Calu3 (cell line): ENCODE measurements around the gene IAPP. TPM values are rescaled to one million over a fixed set of nuclear protein-coding genes. Genes with fewer than 3 reads are reported as not detected.

ENCODE experiments used
- BruUV-seq: library from RNA; stranded (reverse); fragments of 400-500 nt; replicated peaks from 2 replicates; lab custom pipeline; 2021; lab: Mats Ljungman, UMichigan
- CTCF ChIA-PET: fragments of 300-600 bp; sonication (Branson Sonifier 250); formaldehyde crosslinking; loops from one replicate; lab custom pipeline; 2022; ENCODE audit warnings: antibody characterized with exemption; lab: Charles Lee
- DNase-seq: peaks from one replicate; pipeline ENCODE4 v3.0.0; 2022
- H3K27ac Mint-ChIP-seq: one replicate; pipeline ENCODE4 v1.8.0; 2022; ENCODE audit warnings: mixed read lengths; ENCODE audit not compliant: unreplicated experiment
- H3K27me3 Mint-ChIP-seq: one replicate; pipeline ENCODE4 v1.8.0; 2022; ENCODE audit warnings: mixed read lengths; ENCODE audit not compliant: unreplicated experiment
- H3K36me3 Mint-ChIP-seq: one replicate; pipeline ENCODE4 v1.8.0; 2022; ENCODE audit warnings: mild to moderate bottlenecking, moderate library complexity, mixed read lengths; ENCODE audit not compliant: insufficient read depth, unreplicated experiment
- H3K4me1 Mint-ChIP-seq: one replicate; pipeline ENCODE4 v1.8.0; 2022; ENCODE audit warnings: mild to moderate bottlenecking, low read depth, mixed read lengths; ENCODE audit not compliant: unreplicated experiment
- H3K4me3 Mint-ChIP-seq: one replicate; pipeline ENCODE4 v1.8.0; 2022; ENCODE audit warnings: mild to moderate bottlenecking, low read depth, moderate library complexity, mixed read lengths; ENCODE audit not compliant: unreplicated experiment
- H3K9me3 Mint-ChIP-seq: one replicate; pipeline ENCODE4 v1.8.0; 2022; ENCODE audit warnings: low read depth, mixed read lengths; ENCODE audit not compliant: unreplicated experiment
- intact Hi-C: fragments of 100-400 bp; cut with micrococcal nuclease; formaldehyde crosslinking; loops from one replicate; pipeline ENCODE4 v1.10.0; 2022; ENCODE audit not compliant: unreplicated experiment
- total RNA-seq: library from RNA; stranded (reverse); gene quantifications from 2 replicates; pipeline ENCODE4 v1.2.3, GENCODE V29; 2022
- TF ChIP-seq, protein P1 (sequence below): fragments of 200-600 bp; IDR thresholded peaks from one replicate; pipeline ENCODE4 v1.8.0; 2022; ENCODE audit warnings: antibody characterized with exemption; ENCODE audit not compliant: unreplicated experiment

IAPP gene
- total RNA-seq, 1 experiment from 2014 or later = not detected

DNA sequence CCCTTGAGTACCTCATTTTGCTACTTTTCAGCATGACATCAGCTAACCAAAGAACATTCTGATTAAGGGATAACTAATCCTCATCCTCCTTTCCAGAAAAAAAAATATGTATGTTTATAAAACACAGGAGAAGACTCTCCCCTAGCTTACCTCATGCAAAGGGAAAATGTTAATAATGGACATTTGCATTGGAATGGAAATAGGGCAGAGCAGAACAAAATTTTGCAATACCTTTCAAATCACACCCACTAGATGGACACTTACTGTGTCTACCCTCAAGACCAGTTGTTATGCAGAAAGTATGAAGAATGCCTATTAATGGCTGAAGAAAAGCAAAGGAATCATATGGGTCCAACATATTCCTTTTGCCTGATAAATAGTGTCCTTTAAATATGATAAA is 29.1 kb upstream of the IAPP start:
- no TSS peak for BruUV-seq
- Mint-ChIP-seq H3K4me3 (no peak overlapping the region), H3K9me3 (no peaks in the 10 kb centered on the region), H3K36me3 (no peaks in the 10 kb centered on the region), H3K27me3 (no peaks in the 10 kb centered on the region), H3K4me1 (no peaks in the 10 kb centered on the region), H3K27ac (no peak overlapping the region)
- no peak for DNase-seq
- TF ChIP-seq, protein P1, sequence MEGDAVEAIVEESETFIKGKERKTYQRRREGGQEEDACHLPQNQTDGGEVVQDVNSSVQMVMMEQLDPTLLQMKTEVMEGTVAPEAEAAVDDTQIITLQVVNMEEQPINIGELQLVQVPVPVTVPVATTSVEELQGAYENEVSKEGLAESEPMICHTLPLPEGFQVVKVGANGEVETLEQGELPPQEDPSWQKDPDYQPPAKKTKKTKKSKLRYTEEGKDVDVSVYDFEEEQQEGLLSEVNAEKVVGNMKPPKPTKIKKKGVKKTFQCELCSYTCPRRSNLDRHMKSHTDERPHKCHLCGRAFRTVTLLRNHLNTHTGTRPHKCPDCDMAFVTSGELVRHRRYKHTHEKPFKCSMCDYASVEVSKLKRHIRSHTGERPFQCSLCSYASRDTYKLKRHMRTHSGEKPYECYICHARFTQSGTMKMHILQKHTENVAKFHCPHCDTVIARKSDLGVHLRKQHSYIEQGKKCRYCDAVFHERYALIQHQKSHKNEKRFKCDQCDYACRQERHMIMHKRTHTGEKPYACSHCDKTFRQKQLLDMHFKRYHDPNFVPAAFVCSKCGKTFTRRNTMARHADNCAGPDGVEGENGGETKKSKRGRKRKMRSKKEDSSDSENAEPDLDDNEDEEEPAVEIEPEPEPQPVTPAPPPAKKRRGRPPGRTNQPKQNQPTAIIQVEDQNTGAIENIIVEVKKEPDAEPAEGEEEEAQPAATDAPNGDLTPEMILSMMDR = no peak
- intact Hi-C loops = no loop called here
- CTCF ChIA-PET = no interaction called here

GRCh38 chr12:21346542-21347205 is 26.0 kb upstream of the IAPP start:
- CTCF ChIA-PET = no interaction called here
- Mint-ChIP-seq H3K4me1 (no peaks in the 10 kb centered on the region), H3K27ac (no peak overlapping the region), H3K4me3 (no peak overlapping the region), H3K27me3 (no peaks in the 10 kb centered on the region), H3K36me3 (no peaks in the 10 kb centered on the region), H3K9me3 (no peaks in the 10 kb centered on the region)
- no peak for DNase-seq
- TF ChIP-seq, protein P1 = no peak
- BruUV-seq = no TSS peak
- intact Hi-C loops = no loop called here

DNA sequence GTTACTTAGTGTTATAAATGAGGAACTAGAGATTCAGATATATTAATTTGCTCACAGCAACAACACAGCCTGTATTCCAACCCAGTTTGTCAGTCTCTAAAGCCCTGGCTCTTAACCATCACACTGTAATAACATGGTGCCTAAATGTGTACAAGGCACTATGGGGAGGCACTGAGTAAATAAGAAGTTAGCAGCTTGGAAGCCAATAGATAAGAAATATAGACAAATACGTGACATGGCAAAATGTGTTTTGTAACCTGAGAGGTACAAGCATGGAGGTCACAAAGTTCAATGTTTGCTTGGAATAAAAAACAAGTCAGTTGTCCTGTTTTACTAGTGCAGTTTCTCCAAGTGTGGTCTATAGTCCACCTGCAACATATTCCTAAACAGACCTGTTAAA is 21.7 kb upstream of the IAPP start:
- CTCF ChIA-PET = no interaction called here
- TF ChIP-seq, protein P1 = no peak
- intact Hi-C loops = no loop called here
- Mint-ChIP-seq H3K4me3 (no peak overlapping the region), H3K27me3 (no peaks in the 10 kb centered on the region), H3K9me3 (no peaks in the 10 kb centered on the region), H3K27ac (no peak overlapping the region), H3K36me3 (no peaks in the 10 kb centered on the region), H3K4me1 (no peaks in the 10 kb centered on the region)
- no peak for DNase-seq
- no TSS peak for BruUV-seq

DNA sequence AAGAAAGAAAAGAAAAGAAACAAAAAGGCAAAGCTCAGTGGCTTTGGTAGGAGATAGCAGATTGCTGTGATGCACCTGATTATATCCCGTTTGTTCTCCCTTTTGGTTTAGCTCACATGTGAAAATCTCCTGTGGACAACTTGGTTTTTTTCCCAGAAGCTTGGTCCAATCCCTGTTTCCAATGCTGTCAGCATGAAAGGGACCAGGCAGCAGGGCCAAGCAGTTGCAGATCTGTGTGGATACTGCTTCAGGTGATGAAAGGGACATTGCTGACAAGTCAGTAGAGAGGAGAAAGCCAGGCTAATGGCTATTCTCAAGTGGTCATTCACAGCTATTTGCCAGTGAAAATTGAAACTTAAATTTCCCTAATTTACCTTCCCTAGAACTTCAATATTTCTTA is 19.2 kb upstream of the IAPP start:
- CTCF ChIA-PET = no interaction called here
- Mint-ChIP-seq H3K27ac (no peak overlapping the region), H3K27me3 (no peaks in the 10 kb centered on the region), H3K4me3 (no peak overlapping the region), H3K9me3 (no peaks in the 10 kb centered on the region), H3K4me1 (no peaks in the 10 kb centered on the region), H3K36me3 (no peaks in the 10 kb centered on the region)
- TF ChIP-seq, protein P1 = no peak
- intact Hi-C loops = no loop called here
- no TSS peak for BruUV-seq
- no peak for DNase-seq
